A549 (cell line): ENCODE results near the gene TRERF1. TPM values are rescaled to one million over a fixed set of nuclear protein-coding genes. Genes with fewer than 3 reads are reported as not detected.

ENCODE experiments used
- ATAC-seq, 2 experiments: fragments of 200-7000 bp in 1 of 2; fragments of >200 bp in 1 of 2; cut with Nextera tagmentation in 1 of 2; cut with Tn5 transposase in 1 of 2; 3 replicates each; pipeline versions ENCODE4 v1.8.0 to v1.9.1; 2018 to 2020; ENCODE audit warnings: mild to moderate bottlenecking in 1 of 2, moderate library complexity in 1 of 2
- CTCF ChIA-PET: fragments of 300-600 bp; sonication (Branson Sonifier 250); formaldehyde crosslinking; extraction: SDS; loops from one replicate; lab custom pipeline; 2021; ENCODE audit warnings: antibody characterized with exemption, inconsistent platforms; lab: Yijun Ruan, JAX
- POLR2A ChIA-PET: fragments of 350-600 bp; formaldehyde crosslinking; extraction: SDS; loops from one replicate; lab custom pipeline; 2021; ENCODE audit warnings: antibody characterized with exemption, inconsistent platforms; lab: Yijun Ruan, JAX
- DNase-seq, 2 experiments: peaks; one replicate each; pipeline versions ENCODE4 v3.0.0 to v3.0.0-alpha.2; 2011 to 2016; ENCODE audit warnings: low read depth in 1 of 2, low spot score in 1 of 2
- FAIRE-seq: peaks from 2 replicates; lab custom pipeline; 2011; peaks lifted over from hg19 to GRCh38; lab: Jason Lieb, UNC
- H3K27ac ChIP-seq, 2 experiments: fragments of >200 bp; sonication (Bioruptor Twin); formaldehyde crosslinking; 3 replicates each; pipeline ENCODE4 v1.5.1; 2016 to 2017
- H3K4me1 ChIP-seq: fragments of >200 bp; sonication (Bioruptor Twin); formaldehyde crosslinking; 3 replicates; pipeline ENCODE4 v1.6.1; 2016
- H3K4me2 ChIP-seq: fragments of >200 bp; sonication (Bioruptor Twin); formaldehyde crosslinking; 3 replicates; pipeline ENCODE4 v1.6.1; 2016
- H3K4me3 ChIP-seq: fragments of >200 bp; sonication (Bioruptor Twin); formaldehyde crosslinking; 3 replicates; pipeline ENCODE4 v1.5.1; 2016
- H3K9me3 ChIP-seq: fragments of >200 bp; sonication (Bioruptor Twin); formaldehyde crosslinking; 3 replicates; pipeline ENCODE4 v1.6.1; 2016
- CBX2 ChIP-seq: fragments of 200-600 bp; sonication (generic); IDR thresholded peaks from 2 replicates; pipeline ENCODE4 v1.6.1; 2016; ENCODE audit warnings: low read depth, mild to moderate bottlenecking, borderline replicate concordance
- CBX8 ChIP-seq: fragments of 200-600 bp; sonication (generic); IDR thresholded peaks from 2 replicates; pipeline ENCODE4 v1.6.1; 2016
- CHD2 ChIP-seq: fragments of 150-350 bp; IDR thresholded peaks from 2 replicates; pipeline ENCODE4 v1.6.1; 2014; ENCODE audit warnings: low read length; ENCODE audit not compliant: partially characterized antibody
- CHD4 ChIP-seq: fragments of 200-600 bp; sonication (generic); IDR thresholded peaks from 2 replicates; pipeline ENCODE4 v1.6.1; 2016; ENCODE audit warnings: antibody characterized with exemption, mild to moderate bottlenecking, borderline replicate concordance
- EHMT2 ChIP-seq: fragments of 200-600 bp; sonication (generic); IDR thresholded peaks from 2 replicates; pipeline ENCODE4 v1.6.1; 2016; ENCODE audit warnings: antibody characterized with exemption, low read depth, mild to moderate bottlenecking, moderate library complexity
- FOSL2 ChIP-seq, 2 experiments: fragments of 450-650 bp in 1 of 2; fragments of >200 bp in 1 of 2; sonication (Bioruptor Twin) in 1 of 2; formaldehyde crosslinking; IDR thresholded peaks; 2 replicates each; pipeline versions ENCODE4 v1.5.0 to v1.6.1; 2016 to 2020; ENCODE audit warnings: mild to moderate bottlenecking in 1 of 2, moderate library complexity in 1 of 2
- FOXS1 ChIP-seq: fragments of 250-450 bp; sonication (Bioruptor Pico); IDR thresholded peaks from 2 replicates; pipeline ENCODE4 v1.5.0; 2020; ENCODE audit warnings: mild to moderate bottlenecking, moderate library complexity
- HEYL ChIP-seq: fragments of 250-450 bp; sonication (Bioruptor Pico); IDR thresholded peaks from 2 replicates; pipeline ENCODE4 v1.8.0; 2021; ENCODE audit warnings: mild to moderate bottlenecking, moderate library complexity
- HOXB13 ChIP-seq: fragments of 250-450 bp; sonication (Bioruptor Pico); IDR thresholded peaks from 2 replicates; pipeline ENCODE4 v1.5.0; 2020; ENCODE audit warnings: low read depth, mild to moderate bottlenecking, moderate library complexity
- MAFK ChIP-seq: fragments of 450-650 bp; IDR thresholded peaks from 2 replicates; pipeline ENCODE4 v1.6.1; 2014; ENCODE audit not compliant: partially characterized antibody
- NFE2L2 ChIP-seq: fragments of 150-350 bp; conservative IDR thresholded peaks from 2 replicates; pipeline ENCODE4 v1.6.1; 2014; ENCODE audit warnings: low read length
- NPAS2 ChIP-seq: fragments of 250-450 bp; sonication (Bioruptor Pico); IDR thresholded peaks from 2 replicates; pipeline ENCODE4 v1.8.0; 2022; ENCODE audit warnings: mild to moderate bottlenecking, moderate library complexity, borderline replicate concordance
- POLR2AphosphoS2 ChIP-seq: conservative IDR thresholded peaks from 2 replicates; pipeline ENCODE4 v1.6.1; 2012; ENCODE audit warnings: low read length, improper control_type of control experiment, inconsistent platforms
- RAD21 ChIP-seq, 2 experiments: fragments of >200 bp in 1 of 2; sonication (Bioruptor Twin) in 1 of 2; formaldehyde crosslinking in 1 of 2; IDR thresholded peaks in 1 of 2; conservative IDR thresholded peaks in 1 of 2; 2 replicates in 1 of 2; 3 replicates in 1 of 2; pipeline ENCODE4 v1.6.1; 2012 to 2018; ENCODE audit warnings: inconsistent platforms in 1 of 2
- RARB ChIP-seq: fragments of 250-450 bp; sonication (Bioruptor Pico); IDR thresholded peaks from 2 replicates; pipeline ENCODE4 v1.8.0; 2021; ENCODE audit warnings: mild to moderate bottlenecking, moderate library complexity
- SREBF2 ChIP-seq: fragments of 450-650 bp; IDR thresholded peaks from 2 replicates; pipeline ENCODE4 v1.6.1; 2014; ENCODE audit warnings: mild to moderate bottlenecking, moderate library complexity
- TFCP2L1 ChIP-seq: fragments of 250-450 bp; sonication (Bioruptor Pico); IDR thresholded peaks from 2 replicates; pipeline ENCODE4 v1.5.0; 2021; ENCODE audit warnings: mild to moderate bottlenecking
- TP53 ChIP-seq: fragments of 250-450 bp; sonication (Bioruptor Pico); IDR thresholded peaks from 2 replicates; pipeline ENCODE4 v1.5.0; 2021; ENCODE audit warnings: mild to moderate bottlenecking, moderate library complexity
- ZNF302 ChIP-seq: fragments of 250-450 bp; sonication (Bioruptor Pico); IDR thresholded peaks from 2 replicates; pipeline ENCODE4 v1.9.0; 2021; ENCODE audit warnings: inconsistent platforms, mild to moderate bottlenecking, moderate library complexity
- ZSCAN20 ChIP-seq: fragments of 250-450 bp; sonication (Bioruptor Pico); IDR thresholded peaks from 2 replicates; pipeline ENCODE4 v1.8.0; 2022; ENCODE audit warnings: mild to moderate bottlenecking, moderate library complexity
- WGBS: methylation state at CpG from one replicate; pipeline ENCODE4 v1.1.6; 2017; ENCODE audit errors: missing lambda C conversion rate; 5-methylcytosine and 5-hydroxymethylcytosine counted together
- polyA plus RNA-seq, 4 experiments: library from polyadenylated mRNA; depleted of rRNA in 3 of 4; stranded (reverse); fragments of >200 nt; fragmentation: RNase III in 1 of 4; extraction: RNeasy Plus Mini Kit Qiagen cat#74134 plus additional on column Dnase treatment in 1 of 4; gene quantifications; 2 replicates in 3 of 4; 3 replicates in 1 of 4; pipeline ENCODE4 v1.2.3, GENCODE V29; 2011 to 2017
- TF ChIP-seq, protein P1 (sequence below): fragments of >200 bp; sonication (Bioruptor Twin); formaldehyde crosslinking; IDR thresholded peaks from 3 replicates; pipeline ENCODE4 v1.6.1; 2016
- TF ChIP-seq, protein P2 (sequence below): IDR thresholded peaks from 2 replicates; pipeline ENCODE4 v1.6.1; 2012
- TF ChIP-seq, protein P3 (sequence below): IDR thresholded peaks from 2 replicates; pipeline ENCODE4 v1.6.1; 2012
- TF ChIP-seq, protein P4 (sequence below): fragments of 200-600 bp; sonication (generic); IDR thresholded peaks from 2 replicates; pipeline ENCODE4 v1.6.1; 2016; ENCODE audit warnings: antibody characterized with exemption, mild to moderate bottlenecking, moderate library complexity
- TF ChIP-seq, protein P5 (sequence below): IDR thresholded peaks from 2 replicates; pipeline ENCODE4 v1.6.1; 2012; ENCODE audit warnings: low read depth, borderline replicate concordance
- TF ChIP-seq, protein P6 (sequence below): fragments of 450-650 bp; IDR thresholded peaks from 2 replicates; pipeline ENCODE4 v1.6.1; 2014; ENCODE audit warnings: antibody characterized with exemption

The TRERF1 gene
- polyA plus RNA-seq, 2 of the 4 experiments (the other 2 are of a cell fraction): 2.4 to 3.5 TPM

DNA sequence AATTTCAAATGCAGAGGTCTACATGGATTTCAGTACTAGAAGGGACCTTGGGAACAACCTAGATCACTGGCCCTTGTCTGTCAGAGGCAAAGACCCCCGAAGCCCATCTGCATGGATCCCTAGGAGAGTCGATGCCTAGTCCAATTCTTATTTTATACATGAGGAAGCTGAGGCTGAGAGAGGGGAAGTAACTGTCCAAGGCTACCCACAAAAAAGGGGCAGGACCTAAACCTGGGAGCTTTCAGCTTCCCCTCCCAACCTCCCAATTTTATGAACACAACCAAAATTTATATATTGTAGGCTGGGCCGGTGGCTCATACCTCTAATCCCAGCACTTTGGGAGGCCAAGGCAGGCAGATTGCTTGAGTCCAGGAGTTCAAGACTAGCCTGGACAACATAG is 73.2 kb downstream of the TRERF1 start:
- no peak overlapping the region for H3K4me2 ChIP-seq
- H3K4me1 ChIP-seq: no peaks in the 10 kb centered on the region
- no peak for TF ChIP-seq HEYL (CRISPR knock-in tag)
- TF ChIP-seq CHD4: no peak
- TF ChIP-seq NPAS2 (CRISPR knock-in tag): no peak
- TF ChIP-seq, protein P1, sequence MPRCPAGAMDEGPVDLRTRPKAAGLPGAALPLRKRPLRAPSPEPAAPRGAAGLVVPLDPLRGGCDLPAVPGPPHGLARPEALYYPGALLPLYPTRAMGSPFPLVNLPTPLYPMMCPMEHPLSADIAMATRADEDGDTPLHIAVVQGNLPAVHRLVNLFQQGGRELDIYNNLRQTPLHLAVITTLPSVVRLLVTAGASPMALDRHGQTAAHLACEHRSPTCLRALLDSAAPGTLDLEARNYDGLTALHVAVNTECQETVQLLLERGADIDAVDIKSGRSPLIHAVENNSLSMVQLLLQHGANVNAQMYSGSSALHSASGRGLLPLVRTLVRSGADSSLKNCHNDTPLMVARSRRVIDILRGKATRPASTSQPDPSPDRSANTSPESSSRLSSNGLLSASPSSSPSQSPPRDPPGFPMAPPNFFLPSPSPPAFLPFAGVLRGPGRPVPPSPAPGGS: no peak
- TF ChIP-seq, protein P2, sequence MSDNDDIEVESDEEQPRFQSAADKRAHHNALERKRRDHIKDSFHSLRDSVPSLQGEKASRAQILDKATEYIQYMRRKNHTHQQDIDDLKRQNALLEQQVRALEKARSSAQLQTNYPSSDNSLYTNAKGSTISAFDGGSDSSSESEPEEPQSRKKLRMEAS: no peak
- TF ChIP-seq RAD21 (conservative IDR thresholded peaks at IDR 0.05 in 1 of 2, IDR thresholded peaks at IDR 0.05 in 1 of 2): no peak
- TF ChIP-seq, protein P3, sequence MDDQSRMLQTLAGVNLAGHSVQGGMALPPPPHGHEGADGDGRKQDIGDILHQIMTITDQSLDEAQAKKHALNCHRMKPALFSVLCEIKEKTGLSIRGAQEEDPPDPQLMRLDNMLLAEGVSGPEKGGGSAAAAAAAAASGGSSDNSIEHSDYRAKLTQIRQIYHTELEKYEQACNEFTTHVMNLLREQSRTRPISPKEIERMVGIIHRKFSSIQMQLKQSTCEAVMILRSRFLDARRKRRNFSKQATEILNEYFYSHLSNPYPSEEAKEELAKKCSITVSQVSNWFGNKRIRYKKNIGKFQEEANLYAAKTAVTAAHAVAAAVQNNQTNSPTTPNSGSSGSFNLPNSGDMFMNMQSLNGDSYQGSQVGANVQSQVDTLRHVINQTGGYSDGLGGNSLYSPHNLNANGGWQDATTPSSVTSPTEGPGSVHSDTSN: no peak
- no peak for TF ChIP-seq HOXB13 (CRISPR knock-in tag)
- TF ChIP-seq, protein P4, sequence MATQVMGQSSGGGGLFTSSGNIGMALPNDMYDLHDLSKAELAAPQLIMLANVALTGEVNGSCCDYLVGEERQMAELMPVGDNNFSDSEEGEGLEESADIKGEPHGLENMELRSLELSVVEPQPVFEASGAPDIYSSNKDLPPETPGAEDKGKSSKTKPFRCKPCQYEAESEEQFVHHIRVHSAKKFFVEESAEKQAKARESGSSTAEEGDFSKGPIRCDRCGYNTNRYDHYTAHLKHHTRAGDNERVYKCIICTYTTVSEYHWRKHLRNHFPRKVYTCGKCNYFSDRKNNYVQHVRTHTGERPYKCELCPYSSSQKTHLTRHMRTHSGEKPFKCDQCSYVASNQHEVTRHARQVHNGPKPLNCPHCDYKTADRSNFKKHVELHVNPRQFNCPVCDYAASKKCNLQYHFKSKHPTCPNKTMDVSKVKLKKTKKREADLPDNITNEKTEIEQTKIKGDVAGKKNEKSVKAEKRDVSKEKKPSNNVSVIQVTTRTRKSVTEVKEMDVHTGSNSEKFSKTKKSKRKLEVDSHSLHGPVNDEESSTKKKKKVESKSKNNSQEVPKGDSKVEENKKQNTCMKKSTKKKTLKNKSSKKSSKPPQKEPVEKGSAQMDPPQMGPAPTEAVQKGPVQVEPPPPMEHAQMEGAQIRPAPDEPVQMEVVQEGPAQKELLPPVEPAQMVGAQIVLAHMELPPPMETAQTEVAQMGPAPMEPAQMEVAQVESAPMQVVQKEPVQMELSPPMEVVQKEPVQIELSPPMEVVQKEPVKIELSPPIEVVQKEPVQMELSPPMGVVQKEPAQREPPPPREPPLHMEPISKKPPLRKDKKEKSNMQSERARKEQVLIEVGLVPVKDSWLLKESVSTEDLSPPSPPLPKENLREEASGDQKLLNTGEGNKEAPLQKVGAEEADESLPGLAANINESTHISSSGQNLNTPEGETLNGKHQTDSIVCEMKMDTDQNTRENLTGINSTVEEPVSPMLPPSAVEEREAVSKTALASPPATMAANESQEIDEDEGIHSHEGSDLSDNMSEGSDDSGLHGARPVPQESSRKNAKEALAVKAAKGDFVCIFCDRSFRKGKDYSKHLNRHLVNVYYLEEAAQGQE: no peak
- no peak for TF ChIP-seq RARB (CRISPR knock-in tag)
- no peak for TF ChIP-seq MAFK
- no peak for TF ChIP-seq CBX2
- no peak for TF ChIP-seq ZSCAN20 (CRISPR knock-in tag)
- no peak for TF ChIP-seq FOSL2 (IDR thresholded peaks at IDR 0.05)
- TF ChIP-seq FOSL2 (CRISPR knock-in tag; IDR thresholded peaks at IDR 0.05): no peak
- no peak for TF ChIP-seq CHD2
- no peak for TF ChIP-seq EHMT2
- TF ChIP-seq NFE2L2: no peak
- no peak for TF ChIP-seq TP53 (CRISPR knock-in tag)
- TF ChIP-seq, protein P5, sequence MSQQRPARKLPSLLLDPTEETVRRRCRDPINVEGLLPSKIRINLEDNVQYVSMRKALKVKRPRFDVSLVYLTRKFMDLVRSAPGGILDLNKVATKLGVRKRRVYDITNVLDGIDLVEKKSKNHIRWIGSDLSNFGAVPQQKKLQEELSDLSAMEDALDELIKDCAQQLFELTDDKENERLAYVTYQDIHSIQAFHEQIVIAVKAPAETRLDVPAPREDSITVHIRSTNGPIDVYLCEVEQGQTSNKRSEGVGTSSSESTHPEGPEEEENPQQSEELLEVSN: no peak
- no peak overlapping the region for H3K4me3 ChIP-seq
- 97% methylated on average over 3 of the region's 3 CpGs for WGBS
- POLR2A ChIA-PET: no interaction called here
- H3K9me3 ChIP-seq: no peaks in the 10 kb centered on the region
- CTCF ChIA-PET: interaction anchor here (0.6 to 0.7 kb wide), 2 partner anchors 23 to 83 kb away, joined by 4 to 5 read pairs; no protein-coding TSS in a partner anchor
- FAIRE-seq (no peak), ATAC-seq (no peak), DNase-seq (no peak)
- no peak overlapping the region for H3K27ac ChIP-seq

DNA sequence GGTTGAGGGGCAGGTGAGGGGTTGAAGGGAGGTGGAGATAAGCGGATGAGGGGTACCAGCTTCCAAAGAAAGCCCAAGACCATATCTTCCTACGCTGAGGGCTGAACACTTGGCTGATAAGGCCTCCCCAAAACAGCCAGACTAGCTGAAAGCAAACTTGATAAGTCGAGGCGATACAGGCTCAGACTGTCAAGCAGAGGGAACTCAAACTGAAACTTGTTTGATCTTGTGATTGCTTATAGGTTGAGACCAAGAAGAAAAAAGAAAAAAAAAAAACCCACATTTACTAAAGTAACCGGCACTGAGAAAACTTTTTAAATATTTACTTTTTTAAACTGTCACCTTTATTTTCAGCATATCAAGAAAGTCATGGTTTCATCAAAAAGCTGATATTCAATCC is 73.6 kb downstream of the TRERF1 start:
- DNase-seq (no peak), ATAC-seq (no peak), FAIRE-seq (no peak)
- WGBS: 91% methylated on average over 5 of the region's 5 CpGs
- no peaks in the 10 kb centered on the region for H3K9me3 ChIP-seq
- H3K4me2 ChIP-seq: no peak overlapping the region
- no peak overlapping the region for H3K4me3 ChIP-seq
- H3K27ac ChIP-seq: no peak overlapping the region
- CTCF ChIA-PET: interaction anchor here (0.6 to 0.7 kb wide), 2 partner anchors 23 to 83 kb away, joined by 4 to 5 read pairs; no protein-coding TSS in a partner anchor
- POLR2A ChIA-PET: no interaction called here
- no peaks in the 10 kb centered on the region for H3K4me1 ChIP-seq
- TF ChIP-seq, protein P6, sequence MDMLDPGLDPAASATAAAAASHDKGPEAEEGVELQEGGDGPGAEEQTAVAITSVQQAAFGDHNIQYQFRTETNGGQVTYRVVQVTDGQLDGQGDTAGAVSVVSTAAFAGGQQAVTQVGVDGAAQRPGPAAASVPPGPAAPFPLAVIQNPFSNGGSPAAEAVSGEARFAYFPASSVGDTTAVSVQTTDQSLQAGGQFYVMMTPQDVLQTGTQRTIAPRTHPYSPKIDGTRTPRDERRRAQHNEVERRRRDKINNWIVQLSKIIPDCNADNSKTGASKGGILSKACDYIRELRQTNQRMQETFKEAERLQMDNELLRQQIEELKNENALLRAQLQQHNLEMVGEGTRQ: no peak
- TF ChIP-seq MAFK (no peak), CBX8 (no peak), TFCP2L1 (CRISPR knock-in tag) (no peak), ZNF302 (no peak), FOXS1 (CRISPR knock-in tag) (no peak), SREBF2 (no peak), EHMT2 (no peak), HOXB13 (CRISPR knock-in tag) (no peak), POLR2AphosphoS2 (no peak)
- TF ChIP-seq, protein P2: no peak
